ENCODE measurements around the gene MAD1L1.
"Not testable (repeated sequence)": the region's sequence is repeated elsewhere in the genome, so short reads cannot be mapped to it uniquely, and the experiment has no call there.

MAD1L1 gene

DNA sequence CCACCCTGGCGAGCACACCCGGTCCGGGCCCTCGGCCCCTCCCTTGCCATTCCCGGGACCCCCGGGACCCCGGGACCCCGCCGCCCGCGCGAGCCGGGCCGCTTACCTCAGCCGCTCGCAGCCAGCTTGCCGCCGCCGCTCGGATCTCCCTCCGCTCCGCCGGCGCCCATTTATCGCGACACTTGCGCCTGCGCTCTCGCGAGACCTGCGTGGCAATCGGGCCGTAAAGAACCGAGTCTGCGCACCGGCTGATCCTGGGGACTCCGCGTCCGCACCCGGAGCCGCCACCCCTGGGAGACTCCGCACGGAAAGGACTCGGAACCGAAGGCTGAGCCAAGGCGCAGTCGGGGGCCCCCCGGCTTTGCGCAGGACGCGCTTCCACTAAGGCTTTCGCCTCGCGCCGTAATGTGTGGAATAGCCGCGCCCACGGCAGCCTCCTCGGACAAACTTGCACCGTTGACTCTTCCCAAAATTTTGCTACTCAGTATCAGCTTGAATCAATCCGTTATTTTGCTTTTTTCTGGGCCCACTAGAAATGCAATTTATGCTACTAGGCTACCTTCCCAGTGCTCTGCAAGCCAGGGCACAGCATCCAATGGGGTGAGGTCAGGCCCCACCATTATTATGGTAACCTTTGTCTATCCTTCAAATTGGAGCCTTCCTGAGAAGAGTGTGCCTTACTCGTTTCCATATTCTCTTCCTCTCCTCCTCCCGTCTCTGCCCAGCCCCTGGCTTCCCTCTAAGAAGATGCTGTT lies at the start of gene MAD1L1:
Gene MAD1L1, minus strand, starts transcription at position 180 of the 755 bp plus-strand sequence. CDS start 2,812 bp downstream, outside the sequence.
- DNase-seq, result peak; percentile 83

- DNase-seq, result no peak
These were observed 49.5 kb upstream of the MAD1L1 start for GRCh38 chr7:2282185-2282751.

GRCh38 chr7:2281541-2281940 lies 48.8 kb upstream of the MAD1L1 start:
- DNase-seq, result no peak

DNA sequence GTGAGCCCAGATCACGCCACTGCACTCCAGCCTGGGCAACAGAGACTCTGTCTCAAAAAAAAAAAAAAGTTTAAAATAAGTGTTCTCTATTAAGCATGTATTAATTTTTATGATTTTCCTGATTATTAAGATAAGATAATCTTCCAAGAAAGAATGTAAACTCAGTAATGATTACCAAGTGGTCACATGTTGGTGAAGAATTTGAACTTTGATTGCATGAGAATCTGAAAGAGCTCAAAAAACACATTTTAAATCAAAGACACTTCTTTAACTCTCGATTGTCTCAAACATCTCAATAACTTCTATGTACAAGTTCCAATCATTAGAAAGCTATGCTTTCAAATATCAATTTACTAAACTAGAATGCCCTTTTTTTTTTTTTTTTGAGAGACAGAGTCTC lies 47.7 kb upstream of the MAD1L1 start:
- DNase-seq, result no peak

DNA sequence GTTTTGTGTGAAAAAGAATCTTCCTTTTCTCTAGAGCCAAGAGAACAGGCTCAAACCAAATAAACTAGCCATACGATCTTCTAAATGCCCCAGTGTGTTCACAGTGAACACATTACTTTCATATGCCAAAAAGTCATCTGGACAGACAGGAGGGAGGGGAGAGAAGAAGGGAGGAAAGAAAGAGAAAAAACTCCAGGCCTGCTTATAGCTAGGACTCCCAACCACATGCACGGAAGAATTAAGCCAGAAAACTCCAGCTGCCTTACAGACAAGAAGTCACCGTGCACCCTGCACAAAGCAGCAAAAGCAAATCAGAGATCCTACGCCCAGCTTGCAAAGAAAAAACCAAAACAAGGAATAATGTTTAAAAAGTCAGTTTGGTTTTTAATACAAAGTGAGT lies 47.2 kb upstream of the MAD1L1 start:
- no peak for DNase-seq

DNA sequence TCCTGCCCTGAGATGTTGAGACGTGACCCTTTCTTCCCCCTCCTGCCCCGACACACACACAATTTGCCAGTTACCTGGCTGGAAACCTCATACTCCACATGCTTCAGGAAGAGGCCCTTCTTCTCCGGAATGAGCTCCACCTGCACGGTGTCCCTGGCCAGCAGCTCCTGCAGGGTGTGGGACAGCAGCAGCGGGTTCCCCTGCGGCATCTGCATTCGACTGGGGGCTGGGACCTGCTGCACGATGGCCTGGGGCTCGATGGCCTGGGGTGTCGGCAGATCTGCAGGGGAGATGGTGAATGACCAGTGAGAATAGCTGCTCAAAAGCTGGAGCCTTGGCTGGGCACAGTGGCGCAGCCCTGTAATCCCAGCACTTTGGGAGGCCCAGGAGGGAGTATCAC lies 45.3 kb upstream of the MAD1L1 start:
- no peak for DNase-seq

DNA sequence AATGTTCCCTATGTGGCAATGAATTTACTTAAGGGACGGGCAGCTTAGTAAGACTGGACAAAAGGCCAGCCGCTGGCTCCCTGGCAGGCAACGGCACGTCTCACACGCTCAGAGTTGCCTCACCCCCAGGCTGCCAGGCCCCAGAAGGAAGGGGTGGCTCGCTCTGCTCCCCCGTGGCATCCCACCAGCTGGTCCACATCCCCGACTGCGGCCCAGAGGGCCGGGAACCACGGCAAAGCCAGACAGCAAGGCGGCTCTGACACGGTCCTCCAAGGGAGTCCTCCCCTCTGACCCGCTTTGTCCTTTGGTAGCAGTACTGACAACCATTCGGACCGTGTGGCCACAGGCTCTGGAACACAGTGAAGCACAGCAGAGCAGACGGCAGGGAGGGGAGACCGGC lies 43.4 kb upstream of the MAD1L1 start:
- no peak for DNase-seq

DNA sequence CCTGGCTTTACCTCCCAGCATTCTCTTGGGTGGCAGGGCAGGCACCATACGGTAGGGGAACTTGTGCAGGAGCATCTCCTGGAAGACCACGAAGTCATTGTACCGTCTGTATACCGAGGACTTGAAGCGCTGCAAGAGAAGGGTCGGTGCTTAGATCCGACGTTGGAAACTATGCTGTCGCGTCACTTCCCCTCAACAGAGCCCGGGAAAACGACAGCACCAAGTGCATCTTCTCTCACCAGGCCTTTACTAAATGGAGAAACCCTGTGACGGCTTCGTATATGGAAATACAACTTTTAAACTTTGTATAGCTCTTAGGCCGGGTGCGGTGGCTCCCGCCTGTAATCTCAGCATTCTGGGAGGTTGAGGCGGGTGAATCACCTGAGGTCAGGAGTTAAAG lies 42.4 kb upstream of the MAD1L1 start:
- DNase-seq, result no peak

- no peak for DNase-seq
These were observed 41.9 kb upstream of the MAD1L1 start for GRCh38 chr7:2274666-2275065.

- no peak for DNase-seq
These were observed 41.1 kb upstream of the MAD1L1 start for GRCh38 chr7:2273866-2274265.

DNA sequence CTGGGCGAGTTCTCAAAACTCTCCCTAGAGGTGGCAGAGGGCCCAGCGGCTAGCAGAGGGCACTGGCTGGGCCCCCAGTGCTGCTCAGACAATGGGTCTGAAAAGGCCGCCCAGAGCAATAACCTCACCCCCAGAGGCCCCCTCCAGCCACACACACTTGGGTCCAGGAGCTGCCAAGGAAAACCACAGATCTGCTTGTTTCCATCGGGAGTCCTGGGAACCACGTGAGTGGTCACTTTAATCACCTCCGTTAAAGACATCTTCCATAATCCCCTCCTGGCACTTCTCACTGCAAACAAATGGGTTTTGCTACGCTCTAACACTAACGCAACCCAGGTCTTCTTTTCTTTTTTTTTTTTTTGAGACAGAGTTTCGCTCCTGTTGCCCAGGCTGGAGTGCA lies 39.3 kb upstream of the MAD1L1 start:
- no peak for DNase-seq

DNA sequence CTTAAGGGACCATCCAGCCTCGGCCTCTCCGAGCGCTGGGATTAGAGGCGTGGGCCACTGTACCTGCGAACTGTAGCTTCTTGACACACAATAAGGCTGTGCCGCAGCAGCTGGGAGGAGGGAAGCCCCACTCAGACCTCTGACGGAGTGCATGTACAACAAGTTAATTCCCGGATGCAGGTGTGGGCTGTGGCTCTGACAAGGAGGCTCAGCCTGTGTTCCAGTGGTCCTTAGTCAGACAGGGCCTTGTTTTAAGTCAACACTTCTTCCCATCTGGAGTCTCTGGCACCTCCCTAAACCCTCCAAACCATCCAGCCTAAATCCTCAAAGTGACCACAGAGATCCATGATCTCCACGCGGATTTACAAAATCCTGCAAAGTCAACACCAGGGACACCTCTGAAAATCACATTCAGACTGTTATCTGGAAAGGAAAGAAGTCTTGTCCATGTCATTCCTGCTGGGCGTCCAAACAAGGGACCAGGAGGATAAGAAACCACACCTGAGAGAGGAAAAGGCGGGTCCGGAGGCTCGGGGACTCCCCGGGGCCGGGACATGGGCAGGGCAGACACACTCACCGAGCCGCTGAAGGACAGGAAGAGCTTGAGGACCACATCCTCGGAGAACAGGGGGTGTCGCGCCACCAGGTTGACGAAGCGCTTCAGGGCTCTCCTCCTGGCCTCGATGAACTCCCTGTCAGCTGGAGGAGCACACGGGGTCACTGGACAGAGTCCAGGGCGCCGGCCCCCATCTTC lies 38.7 kb upstream of the MAD1L1 start:
- no peak for DNase-seq

DNA sequence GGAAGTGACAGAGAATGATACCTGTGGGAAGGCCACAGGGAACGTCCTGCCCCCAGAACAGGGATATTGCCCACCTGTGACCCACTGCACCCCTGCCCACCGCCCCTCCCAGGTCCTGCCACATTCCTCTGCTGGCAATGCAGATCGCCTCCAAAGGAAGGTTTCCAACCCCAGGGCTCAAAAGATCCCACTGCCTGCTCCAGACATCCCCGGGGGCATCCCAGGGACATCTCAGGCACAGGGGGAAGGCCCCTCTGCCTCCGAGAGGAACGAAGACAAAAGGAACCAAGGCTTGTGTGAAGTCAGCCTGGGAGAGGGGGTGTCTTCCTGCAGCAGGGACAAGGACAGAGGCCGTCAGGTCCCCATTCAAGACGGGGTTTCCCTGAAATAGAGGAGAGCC lies 37.8 kb upstream of the MAD1L1 start:
- no peak for DNase-seq

GRCh38 chr7:2269991-2270460 lies 37.3 kb upstream of the MAD1L1 start:
- DNase-seq, result no peak

DNA sequence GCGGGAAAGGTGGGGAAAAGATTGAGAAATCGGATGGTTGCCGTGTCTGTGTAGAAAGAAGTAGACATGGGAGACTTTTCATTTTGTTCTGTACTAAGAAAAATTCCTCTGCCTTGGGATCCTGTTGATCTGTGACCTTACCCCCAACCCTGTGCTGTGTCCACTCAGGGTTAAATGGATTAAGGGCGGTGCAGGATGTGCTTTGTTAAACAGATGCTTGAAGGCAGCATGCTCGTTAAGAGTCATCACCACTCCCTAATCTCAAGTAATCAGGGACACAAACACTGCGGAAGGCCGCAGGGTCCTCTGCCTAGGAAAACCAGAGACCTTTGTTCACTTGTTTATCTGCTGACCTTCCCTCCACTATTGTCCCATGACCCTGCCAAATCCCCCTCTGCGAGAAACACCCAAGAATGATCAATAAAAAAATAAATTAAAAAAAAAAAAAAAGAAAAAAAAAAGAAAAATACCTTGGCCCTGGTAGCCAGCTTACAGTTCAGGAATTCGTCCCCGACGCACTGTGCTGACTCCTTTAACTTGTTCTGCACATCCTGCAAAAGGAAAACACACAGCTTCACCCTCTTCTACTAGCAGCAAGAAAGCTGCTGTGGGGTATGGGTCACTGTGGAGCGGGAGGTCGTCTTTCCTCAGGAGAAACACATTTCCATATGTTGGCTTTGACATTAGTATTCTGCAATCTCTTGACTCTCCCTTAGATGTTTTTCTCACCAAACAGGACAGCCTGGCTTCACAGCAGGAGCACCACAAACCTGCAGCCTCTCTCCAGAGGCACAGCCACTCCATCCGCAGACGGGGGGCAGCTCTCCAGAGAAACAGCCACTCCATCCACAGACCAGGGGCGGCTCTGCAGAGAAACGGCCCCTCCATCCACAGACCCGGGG lies 36.6 kb upstream of the MAD1L1 start:
- not testable (repeated sequence) for DNase-seq

DNA sequence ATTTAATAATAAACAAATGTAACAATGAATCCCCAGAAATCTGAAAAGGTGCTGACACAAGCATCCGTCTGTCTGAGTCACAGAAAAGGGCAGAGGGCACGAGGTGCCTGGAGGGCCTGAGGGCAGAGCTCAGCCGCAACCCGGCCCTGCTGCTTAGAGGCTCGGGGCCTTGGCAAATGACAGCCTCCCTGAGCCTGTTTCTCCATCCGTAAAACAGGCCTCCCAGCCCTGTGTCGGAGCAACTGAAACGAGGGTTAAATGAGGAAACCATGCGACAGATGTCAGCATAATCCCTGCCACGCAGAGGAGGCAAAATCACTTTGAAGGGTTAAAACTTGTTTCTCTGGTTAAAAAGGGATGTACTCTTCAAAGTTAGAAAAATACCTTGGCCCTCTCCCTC lies 34.2 kb upstream of the MAD1L1 start:
- no peak for DNase-seq

DNA sequence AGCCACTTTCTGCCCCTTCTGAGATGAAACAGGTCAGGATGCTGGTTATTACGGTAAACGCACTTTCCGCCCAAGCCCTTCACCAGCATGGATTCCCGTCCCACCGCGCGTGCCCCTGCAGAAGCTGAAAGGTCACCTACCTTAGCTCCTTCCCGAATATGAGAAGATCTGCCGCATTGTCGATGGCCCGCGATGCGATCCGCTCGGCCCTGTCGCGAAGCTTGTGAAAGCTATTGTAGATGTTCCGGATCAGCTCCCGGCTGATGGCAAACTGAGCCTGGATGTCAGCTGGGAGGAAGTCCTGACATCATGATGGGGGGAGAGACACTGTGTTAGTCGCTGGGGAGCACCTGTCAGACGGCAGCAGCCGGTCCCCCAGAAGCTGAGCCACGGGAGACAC lies 31.4 kb upstream of the MAD1L1 start:
- no peak for DNase-seq

- no peak for DNase-seq
These were observed 30.4 kb upstream of the MAD1L1 start for GRCh38 chr7:2263176-2263575.

- DNase-seq, result no peak
These were observed 28.9 kb upstream of the MAD1L1 start for GRCh38 chr7:2261611-2262010.

DNA sequence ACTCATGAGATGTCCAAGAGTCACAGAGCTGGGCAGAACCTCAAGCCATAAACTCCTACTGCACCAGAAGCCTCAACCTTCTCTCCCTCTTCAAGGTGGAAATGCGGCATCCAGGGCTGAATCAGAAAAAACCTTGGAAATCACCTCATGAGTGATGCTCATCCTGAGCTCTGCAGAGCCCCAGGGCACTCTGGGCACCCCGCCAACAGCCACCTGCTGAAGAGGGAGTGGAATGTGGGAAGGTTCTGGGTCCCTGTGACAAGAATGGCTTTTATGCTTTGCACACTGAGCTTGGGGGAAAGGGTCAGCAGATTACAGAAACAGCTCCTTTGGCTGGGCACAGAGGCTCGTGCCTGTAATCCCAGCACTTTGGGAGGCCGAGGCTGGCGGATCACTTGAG lies 28.1 kb upstream of the MAD1L1 start:
- DNase-seq, result peak; percentile 56

- no peak for DNase-seq
These were observed 26.7 kb upstream of the MAD1L1 start for GRCh38 chr7:2259480-2259879.

DNA sequence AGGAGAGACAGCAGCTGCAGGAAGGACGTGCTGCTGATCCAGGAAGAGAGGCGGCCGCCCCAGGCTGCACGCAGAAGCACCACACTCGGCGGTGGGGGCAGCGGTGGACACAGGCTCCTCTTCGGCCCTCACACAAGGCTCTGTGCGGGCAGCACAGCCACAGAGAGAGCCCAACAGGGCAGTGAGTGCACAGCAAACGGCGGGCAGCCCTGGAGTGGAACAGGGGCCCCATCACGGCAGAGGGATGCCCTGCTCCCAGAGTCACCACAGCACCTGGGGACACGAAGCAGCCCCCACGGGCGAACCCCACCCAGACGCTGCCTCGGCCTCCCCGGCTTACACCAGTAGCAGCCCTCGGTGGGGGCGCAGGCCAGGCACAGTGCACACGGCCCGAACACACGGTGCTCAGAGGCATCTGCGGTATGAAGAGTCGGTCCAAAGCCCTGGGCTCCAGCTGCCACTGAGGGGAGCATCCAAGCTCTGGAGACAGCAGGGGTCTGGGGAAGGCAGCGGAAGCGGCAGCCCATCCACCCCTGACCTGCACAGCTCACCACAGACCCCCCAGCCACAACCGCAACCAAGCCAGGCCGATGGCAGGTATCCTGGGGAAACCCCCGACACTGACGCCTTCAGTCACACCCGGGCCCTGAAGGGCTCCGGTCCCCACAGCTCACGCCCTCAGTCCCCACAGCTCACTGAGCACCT lies 26.1 kb upstream of the MAD1L1 start:
- DNase-seq, result no peak
